K562 (cell line): ENCODE data around the gene ARHGEF7. TPM values are rescaled to one million over a fixed set of nuclear protein-coding genes. Genes with fewer than 3 reads are reported as not detected.

ENCODE experiments used
- ATAC-seq: fragments of 200-7000 bp; cut with Tn5 transposase; 3 replicates; pipeline ENCODE4 v1.9.1; 2020; ENCODE audit warnings: moderate library complexity
- BruUV-seq: library from RNA; stranded (reverse); fragments of 400-500 nt; replicated peaks from 2 replicates; lab custom pipeline; 2021; lab: Mats Ljungman, UMichigan
- CTCF ChIA-PET: fragments of 300-600 bp; formaldehyde crosslinking; extraction: SDS; loops from one replicate; lab custom pipeline; 2021; ENCODE audit warnings: low intra/inter-chr PET ratio; lab: Yijun Ruan, JAX
- POLR2A ChIA-PET: fragments of 300-600, 350-650 bp; sonication (Branson Sonifier 250); formaldehyde crosslinking; extraction: SDS; loops from one replicate; lab custom pipeline; 2021; ENCODE audit warnings: antibody characterized with exemption, inconsistent platforms; lab: Yijun Ruan, JAX
- DNase-seq, 4 experiments: peaks; one replicate each; pipeline versions ENCODE4 v3.0.0 to v3.0.0-alpha.2; 2011 to 2018; ENCODE audit warnings: low spot score in 3 of 4, mixed read lengths in 3 of 4; ENCODE audit errors: extremely low read depth in 1 of 4
- FAIRE-seq: peaks from 2 replicates; lab custom pipeline; 2011; peaks lifted over from hg19 to GRCh38; lab: Jason Lieb, UNC
- H2AFZ ChIP-seq: 2 replicates; pipeline ENCODE4 v1.6.0; 2011; ENCODE audit warnings: low read depth, low read length, control low read depth, inconsistent platforms
- H3K27ac ChIP-seq: fragments of 200-600 bp; 3 replicates; pipeline ENCODE4 v1.8.0; 2011; ENCODE audit warnings: low read depth, mild to moderate bottlenecking, control low read depth, inconsistent platforms, low read length, moderate library complexity, mixed read lengths; ENCODE audit errors: extremely low read depth
- H3K27me3 ChIP-seq, 2 experiments: fragments of 300-600 bp in 1 of 2; 2 replicates in 1 of 2; 3 replicates in 1 of 2; pipeline versions ENCODE4 v1.6.0 to v1.8.0; 2011; ENCODE audit warnings: inconsistent platforms in 2 of 2, low read length in 2 of 2, mild to moderate bottlenecking in 1 of 2, mixed read lengths in 1 of 2, moderate library complexity in 1 of 2; ENCODE audit not compliant: control insufficient read depth in 2 of 2, insufficient read depth in 2 of 2
- H3K36me3 ChIP-seq: fragments of 300-600 bp; 3 replicates; pipeline ENCODE4 v1.8.0; 2011; ENCODE audit warnings: mild to moderate bottlenecking, low read length, inconsistent platforms; ENCODE audit not compliant: control insufficient read depth, insufficient read depth
- H3K4me1 ChIP-seq, 2 experiments: fragments of 200-600 bp in 1 of 2; replicated peaks in 1 of 2; 2 replicates in 1 of 2; 3 replicates in 1 of 2; pipeline versions ENCODE4 v1.5.1 to v1.8.0; 2011; ENCODE audit warnings: inconsistent platforms in 2 of 2, low read length in 2 of 2, mild to moderate bottlenecking in 1 of 2, mixed read lengths in 1 of 2, moderate library complexity in 1 of 2; ENCODE audit not compliant: control insufficient read depth in 2 of 2, insufficient read depth in 2 of 2
- H3K4me2 ChIP-seq: 2 replicates; pipeline ENCODE4 v1.6.1; 2011; ENCODE audit warnings: low read length, control low read depth, inconsistent platforms, mixed read lengths; ENCODE audit not compliant: insufficient read depth
- H3K4me3 ChIP-seq: fragments of 200-600 bp; sonication (generic), shearing (Covaris generic); 2 replicates; pipeline ENCODE4 v1.5.1; 2016; ENCODE audit warnings: control low read depth, inconsistent platforms
- H3K79me2 ChIP-seq: fragments of 200-600 bp; 3 replicates; pipeline ENCODE4 v1.8.0; 2011; ENCODE audit warnings: low read length, inconsistent platforms; ENCODE audit not compliant: control insufficient read depth, insufficient read depth
- H3K9ac ChIP-seq, 2 experiments: 2 replicates each; pipeline versions ENCODE4 v1.6.0 to v1.6.1; 2011; ENCODE audit warnings: low read depth in 2 of 2, low read length in 2 of 2, control low read depth in 1 of 2, inconsistent platforms in 1 of 2, mild to moderate bottlenecking in 1 of 2, mixed read lengths in 1 of 2; ENCODE audit not compliant: insufficient read depth in 1 of 2
- H3K9me1 ChIP-seq: one replicate; pipeline ENCODE4 v1.6.0; 2011; ENCODE audit warnings: inconsistent platforms, mild to moderate bottlenecking, low read length, moderate library complexity; ENCODE audit not compliant: control insufficient read depth, insufficient read depth
- H3K9me3 ChIP-seq: replicated peaks from 2 replicates; pipeline ENCODE4 v1.5.1; 2011; ENCODE audit warnings: low read depth, low read length, inconsistent platforms; ENCODE audit not compliant: control insufficient read depth, insufficient read depth
- H4K20me1 ChIP-seq: replicated peaks from 2 replicates; pipeline ENCODE4 v1.6.1; 2011; ENCODE audit warnings: low read length, inconsistent platforms, mixed read lengths; ENCODE audit not compliant: control insufficient read depth, insufficient read depth
- BRF1 ChIP-seq: IDR thresholded peaks from 3 replicates; pipeline ENCODE4 v1.6.1; 2011; ENCODE audit warnings: borderline replicate concordance, mild to moderate bottlenecking; ENCODE audit not compliant: insufficient read length; ENCODE audit errors: extremely low read depth
- E2F5 ChIP-seq: sonication (generic); formaldehyde crosslinking; IDR thresholded peaks from 2 replicates; pipeline ENCODE4 v1.8.0; 2022; ENCODE audit warnings: mild to moderate bottlenecking, missing genetic modification reagents
- FOXA3 ChIP-seq, 2 experiments: fragments of 450-650 bp in 1 of 2; sonication (generic) in 1 of 2; formaldehyde crosslinking; IDR thresholded peaks in 1 of 2; conservative IDR thresholded peaks in 1 of 2; 2 replicates each; pipeline versions ENCODE4 v1.4.0 to v1.8.0; 2020 to 2022; ENCODE audit warnings: mild to moderate bottlenecking in 2 of 2, missing genetic modification reagents in 1 of 2
- HDAC2 ChIP-seq: fragments of 450-650 bp; IDR thresholded peaks from 2 replicates; pipeline ENCODE4 v1.6.1; 2016; ENCODE audit warnings: mild to moderate bottlenecking
- LCOR ChIP-seq: sonication (generic); formaldehyde crosslinking; IDR thresholded peaks from 2 replicates; pipeline ENCODE4 v1.8.0; 2022; ENCODE audit warnings: mild to moderate bottlenecking, missing genetic modification reagents
- MIER1 ChIP-seq: fragments of 450-650 bp; IDR thresholded peaks from 2 replicates; pipeline ENCODE4 v1.6.1; 2016; ENCODE audit warnings: antibody characterized with exemption, mild to moderate bottlenecking, low read depth
- NCOA1 ChIP-seq: fragments of 450-650 bp; IDR thresholded peaks from 2 replicates; pipeline ENCODE4 v1.6.1; 2016; ENCODE audit warnings: low read depth
- PRPF4 ChIP-seq: fragments of 200-400 bp; formaldehyde crosslinking; IDR thresholded peaks from one replicate; pipeline ENCODE4 v1.6.1; 2017; ENCODE audit warnings: low read length, low read depth, mild to moderate bottlenecking; ENCODE audit not compliant: insufficient read depth, poor library complexity, severe bottlenecking
- THRA ChIP-seq: fragments of 450-650 bp; IDR thresholded peaks from 2 replicates; pipeline ENCODE4 v1.6.1; 2017; ENCODE audit warnings: mild to moderate bottlenecking, moderate library complexity
- U2AF2 ChIP-seq: fragments of 200-400 bp; formaldehyde crosslinking; optimal IDR thresholded peaks from 2 replicates; pipeline ENCODE3; 2017; ENCODE audit warnings: low read depth, mild to moderate bottlenecking, low read length
- WHSC1 ChIP-seq: IDR thresholded peaks from one replicate; pipeline ENCODE4 v1.6.1; 2012; ENCODE audit warnings: low read length, control low read depth, inconsistent platforms
- ZNF217 ChIP-seq: sonication (generic); formaldehyde crosslinking; IDR thresholded peaks from 2 replicates; pipeline ENCODE4 v1.8.0; 2022; ENCODE audit warnings: mild to moderate bottlenecking, missing genetic modification reagents
- ZNF274 ChIP-seq: IDR thresholded peaks from 2 replicates; pipeline ENCODE4 v1.6.1; 2011; ENCODE audit warnings: low read depth, mild to moderate bottlenecking, low read length, moderate library complexity, borderline replicate concordance
- WGBS: fragments of 100-300 bp; shearing (Covaris generic); methylation state at CpG from one replicate; pipeline ENCODE4 v1.1.6; 2016; ENCODE audit warnings: low coverage, mixed read lengths; ENCODE audit not compliant: insufficient coverage; ENCODE audit errors: missing lambda C conversion rate; 5-methylcytosine and 5-hydroxymethylcytosine counted together
- in situ Hi-C: fragments of 300-500 bp; cut with MboI; formaldehyde crosslinking; loops from 4 replicates; pipeline ENCODE4 v1.15.0; 2018; ENCODE audit warnings: inconsistent platforms, mixed read lengths
- intact Hi-C: fragments of 100-400 bp; cut with micrococcal nuclease; formaldehyde crosslinking; loops from 2 replicates; pipeline ENCODE4 v1.14.2; 2022
- polyA plus RNA-seq, 8 experiments: library from polyadenylated mRNA; depleted of rRNA in 4 of 8; stranded (reverse) in 5 of 8; unstranded in 3 of 8; fragments of >200 nt; fragmentation: Nextera tagmentation in 2 of 8; fragmentation: Illumina TruSeq in 1 of 8; extraction: Ambion mirVana in 2 of 8; extraction: Trizol in 1 of 8; gene quantifications; 2 replicates each; pipeline versions ENCODE4 v1.2.1 to v1.2.3, GENCODE V29; 2011 to 2014; ENCODE audit warnings: inconsistent platforms in 1 of 8, missing spikeins in 1 of 8
- total RNA-seq, 7 experiments: library from RNA; depleted of rRNA in 6 of 7; stranded (reverse); fragments of >200 nt in 6 of 7; fragmentation: Illumina TruSeq in 2 of 7; extraction: Trizol in 2 of 7; gene quantifications; 2 replicates each; pipeline versions ENCODE4 v1.2.1 to v1.2.3, GENCODE V29; 2011 to 2021; ENCODE audit warnings: low replicate concordance in 1 of 7

ARHGEF7 gene
- total and polyA plus RNA-seq, 9 of the 15 experiments (the other 6 are each of a cell fraction or from before 2014, with no cell fraction given), result 2.1 to 26.8 (median 17.5) TPM

DNA sequence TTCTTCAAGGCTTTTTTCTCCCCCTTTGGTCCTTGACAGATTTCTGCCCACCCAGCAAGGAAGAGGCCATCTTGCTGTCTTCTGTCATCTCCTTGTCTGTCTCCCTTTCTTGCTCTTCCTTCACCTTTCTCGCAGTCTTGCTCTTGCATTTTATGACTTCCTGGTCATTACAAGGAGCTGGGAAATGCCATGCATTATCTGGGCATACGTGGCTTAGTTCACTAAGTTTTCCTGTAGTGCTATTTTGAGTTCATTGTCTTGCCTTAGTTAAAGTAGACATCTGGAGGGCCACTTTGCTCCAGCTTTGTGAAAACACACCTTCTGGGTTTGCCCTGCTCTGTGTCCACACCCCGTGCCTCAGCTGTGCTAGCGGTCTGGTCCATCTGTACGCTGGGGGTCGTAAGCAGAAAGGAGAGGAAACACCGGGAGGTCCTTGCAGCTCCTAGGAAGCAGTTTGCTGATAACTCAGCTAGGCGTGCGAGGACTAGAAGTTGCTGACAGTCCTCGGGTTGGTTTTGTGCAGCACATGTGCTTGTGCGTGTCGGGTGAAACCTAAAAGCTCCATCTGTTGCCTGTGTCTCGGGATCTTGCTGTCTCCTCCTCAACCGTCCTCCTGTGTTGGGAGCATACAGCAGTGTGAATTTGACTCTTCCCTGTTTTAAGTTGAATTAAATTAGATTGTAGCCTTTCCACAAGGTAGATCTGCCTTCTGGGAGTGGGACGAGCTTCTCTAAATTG is 59.4 kb downstream of the ARHGEF7 start:
- peaks cover 52% of the 10 kb centered on the region for H3K79me2 ChIP-seq
- TF ChIP-seq LCOR (CRISPR knock-in tag) (no peak), U2AF2 (no peak), BRF1 (no peak), FOXA3 (CRISPR knock-in tag; conservative IDR thresholded peaks at IDR 0.05 in 1 of 2, IDR thresholded peaks at IDR 0.05 in 1 of 2) (no peak), PRPF4 (no peak), MIER1 (no peak), HDAC2 (no peak), NCOA1 (no peak), THRA (no peak), ZNF274 (no peak), WHSC1 (no peak), ZNF217 (CRISPR knock-in tag) (no peak), E2F5 (no peak)
- H3K4me1 ChIP-seq, result peaks cover 3 to 4% of the 10 kb centered on the region in 2 experiments; a peak in 4 of 5 replicates
- H2AFZ ChIP-seq, result no peak overlapping the region
- no peak for ATAC-seq
- H3K9me3 ChIP-seq, result no peaks in the 10 kb centered on the region
- H4K20me1 ChIP-seq, result 0 out of 2 replicates have a peak, but pooled peaks cover 2% of the 10 kb centered on the region
- ChIA-PET POLR2A (interaction anchor here (0.6 to 0.8 kb wide), 2 partner anchors 24 to 123 kb away, joined by 3 to 4 read pairs; no protein-coding TSS in a partner anchor), CTCF (no interaction called here)
- H3K27ac ChIP-seq, result no peak overlapping the region
- BruUV-seq, result no TSS peak
- WGBS, result 77% methylated on average over 15 of the region's 15 CpGs
- H3K9me1 ChIP-seq, result peaks cover under 1% of the 10 kb centered on the region
- H3K9ac ChIP-seq, result no peak overlapping the region
- H3K27me3 ChIP-seq, result no peaks in the 10 kb centered on the region
- no peak for FAIRE-seq
- in situ Hi-C loops (no loop called here), intact Hi-C loops (no loop called here)
- DNase-seq, result no peak
- H3K36me3 ChIP-seq, result peaks cover 13% of the 10 kb centered on the region; the same call in 2 of the 3 replicates
- H3K4me3 ChIP-seq, result no peak overlapping the region
- H3K4me2 ChIP-seq, result no peak overlapping the region
